OCI-LY7 (cell line): ENCODE data around the gene STING1. TPM values are rescaled to one million over a fixed set of nuclear protein-coding genes. Genes with fewer than 3 reads are reported as not detected.

Source experiments
- BruUV-seq: library from RNA; stranded (reverse); fragments of 400-500 nt; replicated peaks from 2 replicates; lab custom pipeline; 2021; lab: Mats Ljungman, UMichigan
- CTCF ChIA-PET: fragments of 300-600 bp; sonication (Branson Sonifier 250); formaldehyde crosslinking; loops from one replicate; lab custom pipeline; 2022; ENCODE audit warnings: antibody characterized with exemption; ENCODE audit not compliant: unreplicated experiment; lab: Charles Lee
- POLR2A ChIA-PET: fragments of 300-600 bp; sonication (Branson Sonifier 250); formaldehyde crosslinking; loops from one replicate; lab custom pipeline; 2022; ENCODE audit warnings: antibody characterized with exemption; lab: Charles Lee
- DNase-seq: peaks from one replicate; pipeline ENCODE4 v3.0.0-alpha.2; 2015; ENCODE audit warnings: low spot score
- H2AFZ ChIP-seq: fragments of 200-600 bp; sonication (generic), shearing (Covaris generic); 2 replicates; pipeline ENCODE4 v1.6.1; 2014; ENCODE audit warnings: mild to moderate bottlenecking, antibody characterized with exemption, low read length, moderate library complexity
- H3K27ac ChIP-seq: fragments of 200-600 bp; sonication (generic); 2 replicates; pipeline ENCODE4 v1.5.1; 2014; ENCODE audit warnings: mixed run types, low read depth, mild to moderate bottlenecking, moderate library complexity, low read length, inconsistent platforms; ENCODE audit not compliant: poor library complexity, severe bottlenecking
- H3K36me3 ChIP-seq: fragments of 200-600 bp; sonication (generic); 2 replicates; pipeline ENCODE4 v1.6.1; 2014; ENCODE audit warnings: mild to moderate bottlenecking, antibody characterized with exemption, low read length, moderate library complexity, mixed read lengths; ENCODE audit not compliant: insufficient read depth
- H3K4me1 ChIP-seq: fragments of 200-600 bp; sonication (generic); 2 replicates; pipeline ENCODE4 v1.5.1; 2014; ENCODE audit warnings: mild to moderate bottlenecking, low read length; ENCODE audit not compliant: insufficient read depth, poor library complexity, severe bottlenecking
- H3K4me2 ChIP-seq: fragments of 200-600 bp; sonication (generic); 2 replicates; pipeline ENCODE4 v1.6.1; 2014; ENCODE audit warnings: mild to moderate bottlenecking, low read length
- H3K4me3 ChIP-seq: fragments of 200-600 bp; sonication (generic); 2 replicates; pipeline ENCODE4 v1.5.1; 2014; ENCODE audit warnings: mild to moderate bottlenecking, low read depth, low read length; ENCODE audit not compliant: poor library complexity, severe bottlenecking
- H3K79me2 ChIP-seq: fragments of 200-600 bp; sonication (generic); 2 replicates; pipeline ENCODE4 v1.6.1; 2016; ENCODE audit warnings: low read depth, mild to moderate bottlenecking, low read length, moderate library complexity, mixed read lengths; ENCODE audit not compliant: insufficient read depth
- H3K9me2 ChIP-seq: fragments of 200-600 bp; sonication (generic); 2 replicates; pipeline ENCODE4 v1.6.1; 2016; ENCODE audit warnings: mild to moderate bottlenecking, low read length, mixed read lengths; ENCODE audit not compliant: insufficient read depth
- H3K9me3 ChIP-seq: fragments of 200-600 bp; sonication (generic); 2 replicates; pipeline ENCODE4 v1.6.1; 2014; ENCODE audit warnings: mild to moderate bottlenecking, mixed run types, low read length, mixed read lengths
- H4K20me1 ChIP-seq: fragments of 200-600 bp; sonication (generic); 2 replicates; pipeline ENCODE4 v1.6.1; 2014; ENCODE audit warnings: mild to moderate bottlenecking, antibody characterized with exemption, low read length, moderate library complexity, mixed read lengths; ENCODE audit not compliant: insufficient read depth
- CTCF ChIP-seq: fragments of 200-600 bp; sonication (generic); conservative IDR thresholded peaks from 2 replicates; pipeline ENCODE4 v1.5.1; 2014; ENCODE audit warnings: mild to moderate bottlenecking, antibody characterized with exemption, low read length, moderate library complexity, mixed read lengths
- EZH2phosphoT487 ChIP-seq: fragments of 200-600 bp; sonication (generic); IDR thresholded peaks from 2 replicates; pipeline ENCODE4 v1.6.1; 2018; ENCODE audit warnings: low read depth, borderline replicate concordance, mild to moderate bottlenecking, mixed run types, antibody characterized with exemption, low read length, moderate library complexity, mixed read lengths
- intact Hi-C: fragments of 100-400 bp; cut with micrococcal nuclease; formaldehyde crosslinking; loops from one replicate; pipeline ENCODE4 v1.10.0; 2022; ENCODE audit not compliant: unreplicated experiment
- total RNA-seq, 2 experiments: library from RNA; depleted of rRNA in 1 of 2; stranded (reverse); fragments of >200 nt in 1 of 2; shearing (Covaris generic) in 1 of 2; gene quantifications; 2 replicates each; pipeline ENCODE4 v1.2.3, GENCODE V29; 2014 to 2022

Gene STING1
- total RNA-seq, 2 experiments from 2014 or later = 0.44 TPM; not detected in 1

GRCh38 chr5:139523635-139524445 lies 41.3 kb upstream of the STING1 start:
- H2AFZ ChIP-seq = no peak overlapping the region
- TF ChIP-seq CTCF (no peak), EZH2phosphoT487 (no peak)
- ChIA-PET POLR2A (interaction anchor here (0.9 to 1.1 kb wide), 2 partner anchors 10 to 37 kb away, joined by 3 to 4 read pairs; partner anchors contain the start of gene UBE2D2), CTCF (no interaction called here)
- no peaks in the 10 kb centered on the region for H3K79me2 ChIP-seq
- H3K27ac ChIP-seq = no peak overlapping the region
- no peak overlapping the region for H3K4me3 ChIP-seq
- no peaks in the 10 kb centered on the region for H3K9me2 ChIP-seq
- intact Hi-C loops = no loop called here
- H3K4me1 ChIP-seq = peaks cover 14% of the 10 kb centered on the region
- BruUV-seq = no TSS peak
- no peak for DNase-seq
- H4K20me1 ChIP-seq = no peaks in the 10 kb centered on the region
- no peaks in the 10 kb centered on the region for H3K36me3 ChIP-seq
- no peaks in the 10 kb centered on the region for H3K9me3 ChIP-seq
- H3K4me2 ChIP-seq = no peak overlapping the region

- Histone ChIP-seq H3K4me1 (peaks cover 30% of the 10 kb centered on the region), H3K4me3 (peak overlapping the region; percentile 60), H3K27ac (no peak overlapping the region), H4K20me1 (no peaks in the 10 kb centered on the region), H3K36me3 (no peaks in the 10 kb centered on the region), H3K79me2 (no peaks in the 10 kb centered on the region), H3K4me2 (peak overlapping the region; percentile 78), H3K9me2 (no peaks in the 10 kb centered on the region), H3K9me3 (no peaks in the 10 kb centered on the region), H2AFZ (peak overlapping the region; percentile 99)
- TF ChIP-seq CTCF (peak; percentile 94), EZH2phosphoT487 (no peak)
- BruUV-seq = no TSS peak
- DNase-seq = peak; percentile 90
- intact Hi-C loops = loop anchor here (1.0 to 5.0 kb wide), 3 partner anchors 43 to 249 kb away; partner anchors contain the start of gene UBE2D2
- CTCF ChIA-PET = interaction anchor here (0.5 to 1.0 kb wide), 3 partner anchors 23 to 118 kb away, joined by 3 read pairs; no protein-coding TSS in a partner anchor
- POLR2A ChIA-PET = interaction anchor here (0.6 kb wide), 2 partner anchors 57 to 758 kb away, joined by 3 read pairs; no protein-coding TSS in a partner anchor
Measured at GRCh38 chr5:139517683-139518564, 35.4 kb upstream of the STING1 start.
